ENCODE measurements around the gene APH1A.

DNA sequence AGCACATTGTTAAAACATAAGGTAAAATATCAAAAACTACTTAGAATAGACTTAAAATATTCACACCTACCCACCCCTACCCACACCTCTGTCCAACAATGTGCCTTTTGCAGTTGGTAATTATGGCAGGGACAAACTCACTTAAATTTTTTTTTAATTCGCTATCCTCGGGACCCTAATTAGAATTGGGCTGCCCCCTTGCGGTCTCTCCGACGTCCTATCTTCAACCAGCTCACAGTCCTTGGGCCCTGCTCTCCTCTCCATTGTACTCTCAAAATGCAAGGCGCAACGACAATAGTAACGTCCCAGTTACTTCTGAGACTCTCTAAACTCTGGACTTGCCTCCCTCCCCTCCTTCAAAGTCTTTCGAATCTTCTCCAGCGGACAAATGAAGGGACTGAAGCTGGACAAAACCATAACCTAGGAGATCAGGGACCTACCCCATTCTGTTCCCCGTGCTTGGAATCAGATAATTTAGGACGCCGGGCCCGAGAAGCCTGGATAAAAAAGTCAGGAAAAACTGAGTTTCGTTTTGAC lies 12.5 kb upstream of the APH1A start:
- TF ChIP-seq, protein P1, sequence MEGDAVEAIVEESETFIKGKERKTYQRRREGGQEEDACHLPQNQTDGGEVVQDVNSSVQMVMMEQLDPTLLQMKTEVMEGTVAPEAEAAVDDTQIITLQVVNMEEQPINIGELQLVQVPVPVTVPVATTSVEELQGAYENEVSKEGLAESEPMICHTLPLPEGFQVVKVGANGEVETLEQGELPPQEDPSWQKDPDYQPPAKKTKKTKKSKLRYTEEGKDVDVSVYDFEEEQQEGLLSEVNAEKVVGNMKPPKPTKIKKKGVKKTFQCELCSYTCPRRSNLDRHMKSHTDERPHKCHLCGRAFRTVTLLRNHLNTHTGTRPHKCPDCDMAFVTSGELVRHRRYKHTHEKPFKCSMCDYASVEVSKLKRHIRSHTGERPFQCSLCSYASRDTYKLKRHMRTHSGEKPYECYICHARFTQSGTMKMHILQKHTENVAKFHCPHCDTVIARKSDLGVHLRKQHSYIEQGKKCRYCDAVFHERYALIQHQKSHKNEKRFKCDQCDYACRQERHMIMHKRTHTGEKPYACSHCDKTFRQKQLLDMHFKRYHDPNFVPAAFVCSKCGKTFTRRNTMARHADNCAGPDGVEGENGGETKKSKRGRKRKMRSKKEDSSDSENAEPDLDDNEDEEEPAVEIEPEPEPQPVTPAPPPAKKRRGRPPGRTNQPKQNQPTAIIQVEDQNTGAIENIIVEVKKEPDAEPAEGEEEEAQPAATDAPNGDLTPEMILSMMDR (IDR thresholded peaks at IDR 0.05; ENCODE audit: low read length) = peak; percentile 77
- no peak for TF ChIP-seq EZH2 (IDR thresholded peaks at IDR 0.05; ENCODE audit: borderline replicate concordance, low read length)

All from OCI-LY1 (cell line).